ENCODE data around the gene RPS6KA6.

Gene RPS6KA6

DNA sequence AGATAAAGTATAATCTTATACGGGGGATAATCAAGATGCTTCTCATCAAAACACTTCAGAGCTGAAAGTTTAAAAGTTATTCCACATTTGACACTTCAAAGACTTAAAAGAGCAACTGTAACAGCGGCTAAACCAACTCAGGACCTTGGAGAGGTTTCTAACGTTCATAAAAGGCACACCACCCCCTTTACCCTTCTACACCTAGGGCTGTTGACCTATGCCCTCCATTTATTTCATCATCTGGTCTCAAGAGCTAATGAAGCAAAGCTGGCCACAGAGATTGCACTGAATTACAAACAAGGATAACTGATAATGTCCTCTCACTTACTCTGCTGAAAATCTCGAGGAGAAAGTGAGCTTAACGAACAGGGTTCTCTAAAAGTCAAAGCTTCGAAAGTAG, 1.1 kb upstream of the RPS6KA6 start:
- no peaks in the 10 kb centered on the region for H3K27me3 Mint-ChIP-seq (ENCODE audit: low read depth, poor library complexity)
- no peaks in the 10 kb centered on the region for H3K36me3 Mint-ChIP-seq (ENCODE audit: low read depth)
- no peak overlapping the region for H3K27ac Mint-ChIP-seq
- H3K4me3 Mint-ChIP-seq: peak overlapping the region; percentile 92
- H3K9me3 Mint-ChIP-seq: peaks cover 34% of the 10 kb centered on the region
- TF ChIP-seq, protein P1, sequence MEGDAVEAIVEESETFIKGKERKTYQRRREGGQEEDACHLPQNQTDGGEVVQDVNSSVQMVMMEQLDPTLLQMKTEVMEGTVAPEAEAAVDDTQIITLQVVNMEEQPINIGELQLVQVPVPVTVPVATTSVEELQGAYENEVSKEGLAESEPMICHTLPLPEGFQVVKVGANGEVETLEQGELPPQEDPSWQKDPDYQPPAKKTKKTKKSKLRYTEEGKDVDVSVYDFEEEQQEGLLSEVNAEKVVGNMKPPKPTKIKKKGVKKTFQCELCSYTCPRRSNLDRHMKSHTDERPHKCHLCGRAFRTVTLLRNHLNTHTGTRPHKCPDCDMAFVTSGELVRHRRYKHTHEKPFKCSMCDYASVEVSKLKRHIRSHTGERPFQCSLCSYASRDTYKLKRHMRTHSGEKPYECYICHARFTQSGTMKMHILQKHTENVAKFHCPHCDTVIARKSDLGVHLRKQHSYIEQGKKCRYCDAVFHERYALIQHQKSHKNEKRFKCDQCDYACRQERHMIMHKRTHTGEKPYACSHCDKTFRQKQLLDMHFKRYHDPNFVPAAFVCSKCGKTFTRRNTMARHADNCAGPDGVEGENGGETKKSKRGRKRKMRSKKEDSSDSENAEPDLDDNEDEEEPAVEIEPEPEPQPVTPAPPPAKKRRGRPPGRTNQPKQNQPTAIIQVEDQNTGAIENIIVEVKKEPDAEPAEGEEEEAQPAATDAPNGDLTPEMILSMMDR (IDR thresholded peaks at IDR 0.05): no peak
- peaks cover 25% of the 10 kb centered on the region for H3K4me1 Mint-ChIP-seq
- DNase-seq: no peak

DNA sequence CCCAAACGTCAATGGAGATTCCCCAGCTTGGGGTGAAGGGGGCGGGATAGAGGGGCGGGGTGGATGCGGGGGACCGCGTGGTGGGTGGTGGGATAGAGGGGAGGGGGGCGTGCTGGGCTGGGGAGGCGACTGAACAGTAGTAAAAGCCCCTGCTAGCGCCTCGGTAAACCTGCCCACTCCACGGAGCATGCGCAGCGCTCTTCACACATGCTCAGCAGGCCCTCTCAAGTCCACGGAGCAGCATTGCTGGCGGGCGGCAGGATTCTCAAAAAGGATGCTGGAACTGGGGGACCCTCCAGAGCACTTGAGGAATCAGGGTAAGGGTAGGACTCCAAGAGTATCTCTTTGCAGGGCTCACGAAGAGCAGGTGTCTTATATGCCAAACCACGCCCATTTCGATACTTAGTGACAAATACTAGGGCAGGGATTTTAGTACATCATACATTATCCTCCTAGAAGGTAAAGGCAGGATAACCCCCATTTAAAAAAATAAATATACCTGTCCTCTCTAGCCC, 378 bp upstream of the RPS6KA6 start:
- Mint-ChIP-seq H3K4me3 (peak overlapping the region; percentile 92), H3K4me1 (peaks cover 25% of the 10 kb centered on the region), H3K36me3 (ENCODE audit: low read depth) (no peaks in the 10 kb centered on the region), H3K27me3 (ENCODE audit: low read depth, poor library complexity) (no peaks in the 10 kb centered on the region), H3K27ac (no peak overlapping the region), H3K9me3 (peaks cover 34% of the 10 kb centered on the region)
- DNase-seq: peak; percentile 71
- TF ChIP-seq, protein P1 (IDR thresholded peaks at IDR 0.05): no peak

DNA sequence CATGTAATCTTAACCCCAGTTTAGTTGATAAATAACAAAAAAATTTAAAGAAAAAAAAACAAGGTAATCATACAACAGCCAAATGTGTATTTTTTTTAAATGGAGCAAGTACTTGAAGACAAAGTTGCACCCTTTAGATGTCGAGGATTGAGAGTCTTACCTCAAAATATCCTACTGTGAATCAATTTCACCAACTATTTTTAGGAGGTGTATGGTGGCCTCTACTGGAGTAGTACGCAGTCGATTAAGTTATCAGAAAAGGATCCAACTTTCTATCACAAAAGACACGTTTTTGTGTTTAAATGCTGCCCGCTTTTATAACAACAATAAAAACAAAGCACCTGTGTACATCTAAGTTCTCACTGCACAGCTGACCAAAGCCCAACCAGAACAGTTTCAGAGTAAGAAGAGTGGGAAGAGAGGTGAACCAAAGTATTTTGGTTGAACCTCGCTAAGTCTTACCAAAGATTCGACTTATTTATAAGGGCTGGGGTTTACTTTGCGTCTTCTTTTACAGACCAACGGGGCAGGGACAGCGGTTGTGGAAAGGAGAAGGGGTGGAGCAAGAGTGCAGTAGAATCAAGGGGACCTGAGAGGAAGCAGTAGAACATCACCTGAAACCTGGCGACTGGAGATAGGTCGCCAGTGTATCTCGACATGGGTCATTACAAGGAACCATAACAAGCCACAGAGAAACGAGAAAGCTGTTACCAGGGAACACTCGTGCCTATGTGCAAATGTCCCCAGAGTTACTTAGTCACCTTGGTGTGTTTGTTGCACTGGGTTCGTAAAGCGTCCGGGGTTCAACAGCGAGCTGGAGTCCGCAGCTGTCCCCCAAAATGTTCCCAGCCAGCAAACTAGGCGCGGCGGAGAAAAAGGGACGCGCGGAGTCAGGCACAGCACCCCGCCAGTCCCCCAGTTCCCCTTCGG, 1.1 kb downstream of the RPS6KA6 start:
- no peaks in the 10 kb centered on the region for H3K27me3 Mint-ChIP-seq (ENCODE audit: low read depth, poor library complexity)
- peak; percentile 2 for DNase-seq
- TF ChIP-seq, protein P1 (IDR thresholded peaks at IDR 0.05): no peak
- H3K36me3 Mint-ChIP-seq (ENCODE audit: low read depth): no peaks in the 10 kb centered on the region
- H3K4me3 Mint-ChIP-seq: peak overlapping the region; percentile 92
- H3K4me1 Mint-ChIP-seq: peaks cover 25% of the 10 kb centered on the region
- peaks cover 35% of the 10 kb centered on the region for H3K9me3 Mint-ChIP-seq
- peak overlapping the region; percentile 42 for H3K27ac Mint-ChIP-seq

DNA sequence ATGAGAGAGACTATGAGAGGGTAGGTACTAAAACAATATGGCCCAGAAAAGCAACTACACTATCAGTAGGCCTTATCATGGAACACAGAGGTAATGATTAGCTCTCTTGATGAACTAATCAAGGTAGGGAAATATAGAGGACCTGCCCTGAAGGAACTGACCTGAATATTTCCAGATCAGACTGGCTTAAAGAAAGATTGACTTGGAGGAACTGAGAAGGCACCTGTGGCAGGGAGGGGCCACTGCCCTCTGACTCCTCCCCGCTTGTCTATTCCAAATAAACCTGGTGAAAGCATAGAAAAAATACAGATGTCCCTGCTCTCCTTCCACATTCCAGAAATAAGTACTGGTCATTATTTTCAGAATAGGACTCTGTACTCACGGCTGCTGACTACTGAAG, 5.5 kb downstream of the RPS6KA6 start:
- Mint-ChIP-seq H3K4me1 (peaks cover 20% of the 10 kb centered on the region), H3K4me3 (no peak overlapping the region), H3K9me3 (peaks cover 26% of the 10 kb centered on the region), H3K36me3 (ENCODE audit: low read depth) (no peaks in the 10 kb centered on the region), H3K27me3 (ENCODE audit: low read depth, poor library complexity) (no peaks in the 10 kb centered on the region), H3K27ac (no peak overlapping the region)
- TF ChIP-seq, protein P1 (IDR thresholded peaks at IDR 0.05): no peak
- DNase-seq: no peak

DNA sequence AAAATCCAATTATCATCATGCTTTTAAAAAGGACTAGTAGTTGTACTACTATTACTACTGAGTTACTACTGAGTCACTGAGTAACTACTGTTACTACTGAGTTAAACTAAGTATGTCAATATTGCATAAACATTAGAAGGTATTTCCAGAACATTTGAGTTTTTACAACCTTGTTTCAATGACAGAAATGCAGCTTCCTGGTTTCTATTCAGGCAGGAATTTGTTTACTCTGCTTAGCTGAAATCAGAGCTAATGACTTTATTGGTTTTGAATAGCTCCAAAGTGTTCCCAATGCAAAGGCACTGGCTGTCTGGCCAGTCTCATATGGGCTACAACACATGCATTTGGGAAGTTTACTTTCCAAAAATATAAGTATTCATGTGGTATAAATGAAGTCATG, 12.0 kb downstream of the RPS6KA6 start:
- DNase-seq: no peak
- H3K4me1 Mint-ChIP-seq: no peaks in the 10 kb centered on the region
- H3K27me3 Mint-ChIP-seq (ENCODE audit: low read depth, poor library complexity): no peaks in the 10 kb centered on the region
- peaks cover 4% of the 10 kb centered on the region for H3K9me3 Mint-ChIP-seq
- no peaks in the 10 kb centered on the region for H3K36me3 Mint-ChIP-seq (ENCODE audit: low read depth)
- no peak overlapping the region for H3K4me3 Mint-ChIP-seq
- no peak overlapping the region for H3K27ac Mint-ChIP-seq
- TF ChIP-seq, protein P1 (IDR thresholded peaks at IDR 0.05): no peak

Measured in nephron progenitor cell (in vitro differentiated cells).